Sigmoid colon (tissue), 4 donors: ENCODE results near the gene RASEF.
"Not testable (repeated sequence)": the region's sequence is repeated elsewhere in the genome, so short reads cannot be mapped to it uniquely, and the experiment has no call there.

ENCODE experiments used
- EP300 ChIP-seq, 4 donors: sonication (generic); formaldehyde crosslinking; IDR thresholded peaks; one replicate each; pipeline ENCODE4 v1.6.1; 2017; ENCODE audit warnings: antibody characterized with exemption in 4 of 4
- POLR2A ChIP-seq, 2 donors: fragments of 450-650 bp; IDR thresholded peaks; one replicate each; pipeline ENCODE4 v1.6.1; 2016; ENCODE audit warnings: antibody characterized with exemption in 2 of 2, mild to moderate bottlenecking in 2 of 2, moderate library complexity in 2 of 2
- POLR2AphosphoS5 ChIP-seq, 4 donors: sonication (generic); formaldehyde crosslinking; IDR thresholded peaks; one replicate each; pipeline ENCODE4 v1.6.1; 2017; ENCODE audit warnings: antibody characterized with exemption in 4 of 4
- TF ChIP-seq, protein P1 (sequence below), 4 experiments: fragments of 450-650 bp in 3 of 4; fragments of 200-600 bp in 1 of 4; IDR thresholded peaks; one replicate each; pipeline ENCODE4 v1.5.1; 2016 to 2019; ENCODE audit warnings: antibody characterized with exemption in 4 of 4, mild to moderate bottlenecking in 3 of 4, moderate library complexity in 2 of 4

GRCh38 chr9:82934025-82934424, 128.9 kb downstream of the RASEF start:
- TF ChIP-seq POLR2A, EP300, POLR2AphosphoS5 (IDR thresholded peaks at IDR 0.05): not testable (repeated sequence)
- TF ChIP-seq, protein P1, sequence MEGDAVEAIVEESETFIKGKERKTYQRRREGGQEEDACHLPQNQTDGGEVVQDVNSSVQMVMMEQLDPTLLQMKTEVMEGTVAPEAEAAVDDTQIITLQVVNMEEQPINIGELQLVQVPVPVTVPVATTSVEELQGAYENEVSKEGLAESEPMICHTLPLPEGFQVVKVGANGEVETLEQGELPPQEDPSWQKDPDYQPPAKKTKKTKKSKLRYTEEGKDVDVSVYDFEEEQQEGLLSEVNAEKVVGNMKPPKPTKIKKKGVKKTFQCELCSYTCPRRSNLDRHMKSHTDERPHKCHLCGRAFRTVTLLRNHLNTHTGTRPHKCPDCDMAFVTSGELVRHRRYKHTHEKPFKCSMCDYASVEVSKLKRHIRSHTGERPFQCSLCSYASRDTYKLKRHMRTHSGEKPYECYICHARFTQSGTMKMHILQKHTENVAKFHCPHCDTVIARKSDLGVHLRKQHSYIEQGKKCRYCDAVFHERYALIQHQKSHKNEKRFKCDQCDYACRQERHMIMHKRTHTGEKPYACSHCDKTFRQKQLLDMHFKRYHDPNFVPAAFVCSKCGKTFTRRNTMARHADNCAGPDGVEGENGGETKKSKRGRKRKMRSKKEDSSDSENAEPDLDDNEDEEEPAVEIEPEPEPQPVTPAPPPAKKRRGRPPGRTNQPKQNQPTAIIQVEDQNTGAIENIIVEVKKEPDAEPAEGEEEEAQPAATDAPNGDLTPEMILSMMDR (IDR thresholded peaks at IDR 0.05): not testable (repeated sequence)
